Transverse colon (tissue), 3 donors: Measurements from ENCODE around the gene GRM8.

Experiments used
- CTCF ChIP-seq, 5 experiments: fragments of 200-600 bp in 3 of 5; fragments of 450-650 bp in 2 of 5; sonication (generic) in 3 of 5; IDR thresholded peaks; 1 replicate in 2 of 5; 2 replicates in 3 of 5; pipeline ENCODE4 v1.5.1; 2016 to 2017; ENCODE audit warnings: antibody characterized with exemption in 5 of 5, inconsistent platforms in 3 of 5, mild to moderate bottlenecking in 2 of 5, moderate library complexity in 1 of 5
- POLR2A ChIP-seq: fragments of 450-650 bp; IDR thresholded peaks from one replicate; pipeline ENCODE4 v1.6.1; 2016; ENCODE audit warnings: antibody characterized with exemption, mild to moderate bottlenecking, moderate library complexity

- no peak for TF ChIP-seq POLR2A
- no peak for TF ChIP-seq CTCF (IDR thresholded peaks at IDR 0.05)
Observed at GRCh38 chr7:126656165-126656564, 596.6 kb downstream of the GRM8 start.
